Measurements from ENCODE around the gene ORAI2. TPM values are rescaled to one million over a fixed set of nuclear protein-coding genes. Genes with fewer than 3 reads are reported as not detected.
"Not testable (repeated sequence)": the region's sequence is repeated elsewhere in the genome, so short reads cannot be mapped to it uniquely, and the experiment has no call there.

ORAI2 gene
- total and polyA plus RNA-seq, 7 experiments from 2014 or later = 19.9 to 72.6 (median 28.5) TPM

GRCh38 chr7:102451371-102452054 lies 18.1 kb downstream of the ORAI2 start:
- H3K27me3 Mint-ChIP-seq = no peaks in the 10 kb centered on the region
- POLR2A ChIA-PET = interaction anchor here (0.8 to 2.0 kb wide), 3 partner anchors 17 to 54 kb away, joined by 3 to 10 read pairs (median 6); no protein-coding TSS in a partner anchor

GRCh38 chr7:102452451-102452850 lies 19.1 kb downstream of the ORAI2 start:
- H3K4me3 ChIP-seq (ENCODE audit: low read length) = no peak overlapping the region
- peaks cover 0 to 34% (median 0%) of the 10 kb centered on the region in 3 experiments for H3K36me3 ChIP-seq (ENCODE audit: control insufficient read depth in 2 of 3, insufficient read depth in 3 of 3, low read length in 3 of 3)
- Mint-ChIP-seq H3K27ac (no peak overlapping the region), H3K9me3 (no peaks in the 10 kb centered on the region), H3K4me3 (no peak overlapping the region), H3K4me1 (peaks cover 0 to 5% (median 0%) of the 10 kb centered on the region in 7 donors), H3K27me3 (no peaks in the 10 kb centered on the region), H3K36me3 (no peaks in the 10 kb centered on the region)
- H3K27ac ChIP-seq (ENCODE audit: low read depth, low read length) = no peak overlapping the region
- DNase-seq = no peak
- intact Hi-C loops (cut with micrococcal nuclease) = no loop called here
- no peak for ATAC-seq
- ChIA-PET CTCF (interaction anchor here (0.6 to 5.3 kb wide), 5 partner anchors 37 to 71 kb away, joined by 3 to 26 read pairs (median 3); no protein-coding TSS in a partner anchor), POLR2A (interaction anchor here (0.8 kb wide), 1 partner anchor 18 kb away, joined by 3 read pairs; no protein-coding TSS in a partner anchor)
- no peaks in the 10 kb centered on the region for H3K4me1 ChIP-seq (ENCODE audit: control insufficient read depth in 2 of 2, insufficient read depth in 2 of 2, low read length in 2 of 2)
- no peaks in the 10 kb centered on the region for H3K9me3 ChIP-seq (ENCODE audit: control insufficient read depth in 2 of 3, low read length in 3 of 3)
- no peaks in the 10 kb centered on the region for H3K27me3 ChIP-seq (ENCODE audit: control insufficient read depth in 2 of 2, insufficient read depth in 2 of 2, low read length in 2 of 2)

More at GRCh38 chr7:102451371-102452054, 18.1 kb downstream of the ORAI2 start:
- Histone ChIP-seq H3K36me3 (ENCODE audit: control insufficient read depth in 2 of 3, insufficient read depth in 3 of 3, low read length in 3 of 3) (peaks cover 0 to 34% (median 0%) of the 10 kb centered on the region in 3 experiments), H3K27me3 (ENCODE audit: control insufficient read depth in 2 of 2, insufficient read depth in 2 of 2, low read length in 2 of 2) (no peaks in the 10 kb centered on the region), H3K27ac (ENCODE audit: low read depth, low read length) (no peak overlapping the region), H3K4me1 (ENCODE audit: control insufficient read depth in 2 of 2, insufficient read depth in 2 of 2, low read length in 2 of 2) (no peaks in the 10 kb centered on the region), H3K9me3 (ENCODE audit: control insufficient read depth in 2 of 3, low read length in 3 of 3) (no peaks in the 10 kb centered on the region), H3K4me3 (ENCODE audit: low read length) (no peak overlapping the region)
- no peaks in the 10 kb centered on the region for H3K36me3 Mint-ChIP-seq
- no peak for DNase-seq
- H3K4me3 Mint-ChIP-seq = no peak overlapping the region
- intact Hi-C loops (cut with micrococcal nuclease) = no loop called here
- CTCF ChIA-PET = interaction anchor here (0.6 to 5.3 kb wide), 4 partner anchors 36 to 42 kb away, joined by 3 to 32 read pairs (median 16); no protein-coding TSS in a partner anchor
- no peaks in the 10 kb centered on the region for H3K9me3 Mint-ChIP-seq
- H3K4me1 Mint-ChIP-seq = peaks cover 0 to 5% (median 0%) of the 10 kb centered on the region in 7 donors
- H3K27ac Mint-ChIP-seq = no peak overlapping the region
- ATAC-seq = no peak

GRCh38 chr7:102453319-102453718 lies 19.9 kb downstream of the ORAI2 start:
- POLR2A ChIA-PET = no interaction called here

GRCh38 chr7:102454468-102454867 lies 21.1 kb downstream of the ORAI2 start:
- CTCF ChIA-PET = no interaction called here
- Mint-ChIP-seq H3K27ac (no peak overlapping the region), H3K4me3 (no peak overlapping the region), H3K9me3 (no peaks in the 10 kb centered on the region), H3K36me3 (peaks cover 0 to 2% (median 0%) of the 10 kb centered on the region in 5 donors), H3K4me1 (peaks cover 0 to 5% (median 0%) of the 10 kb centered on the region in 7 donors), H3K27me3 (no peaks in the 10 kb centered on the region)
- Histone ChIP-seq H3K4me3 (ENCODE audit: low read length) (no peak overlapping the region), H3K27me3 (ENCODE audit: control insufficient read depth in 2 of 2, insufficient read depth in 2 of 2, low read length in 2 of 2) (no peaks in the 10 kb centered on the region), H3K9me3 (ENCODE audit: control insufficient read depth in 2 of 3, low read length in 3 of 3) (no peaks in the 10 kb centered on the region), H3K36me3 (ENCODE audit: control insufficient read depth in 2 of 3, insufficient read depth in 3 of 3, low read length in 3 of 3) (peaks cover 0 to 42% (median 0%) of the 10 kb centered on the region in 3 experiments), H3K4me1 (ENCODE audit: control insufficient read depth in 2 of 2, insufficient read depth in 2 of 2, low read length in 2 of 2) (no peaks in the 10 kb centered on the region), H3K27ac (ENCODE audit: low read depth, low read length) (no peak overlapping the region)
- DNase-seq (no peak), ATAC-seq (no peak)
- intact Hi-C loops (cut with micrococcal nuclease) = no loop called here
- POLR2A ChIA-PET = interaction anchor here (0.6 to 0.8 kb wide), 3 partner anchors 11 to 37 kb away, joined by 3 read pairs; no protein-coding TSS in a partner anchor

More at GRCh38 chr7:102453319-102453718, 19.9 kb downstream of the ORAI2 start:
- intact Hi-C loops (cut with micrococcal nuclease) = no loop called here
- H3K4me3 Mint-ChIP-seq = no peak overlapping the region
- no peaks in the 10 kb centered on the region for H3K4me1 ChIP-seq (ENCODE audit: control insufficient read depth in 2 of 2, insufficient read depth in 2 of 2, low read length in 2 of 2)
- CTCF ChIA-PET = interaction anchor here (5.3 kb wide), 1 partner anchor 43 kb away, joined by 26 read pairs; no protein-coding TSS in a partner anchor
- no peaks in the 10 kb centered on the region for H3K27me3 Mint-ChIP-seq
- peaks cover 0 to 5% (median 0%) of the 10 kb centered on the region in 7 donors for H3K4me1 Mint-ChIP-seq
- H3K36me3 ChIP-seq (ENCODE audit: control insufficient read depth in 2 of 3, insufficient read depth in 3 of 3, low read length in 3 of 3) = peaks cover 0 to 34% (median 0%) of the 10 kb centered on the region in 3 experiments
- no peaks in the 10 kb centered on the region for H3K9me3 Mint-ChIP-seq
- H3K36me3 Mint-ChIP-seq = peaks cover 0 to 2% (median 0%) of the 10 kb centered on the region in 5 donors
- H3K27ac ChIP-seq (ENCODE audit: low read depth, low read length) = no peak overlapping the region
- no peaks in the 10 kb centered on the region for H3K9me3 ChIP-seq (ENCODE audit: control insufficient read depth in 2 of 3, low read length in 3 of 3)
- no peak overlapping the region for H3K4me3 ChIP-seq (ENCODE audit: low read length)
- ATAC-seq (no peak), DNase-seq (no peak)
- H3K27me3 ChIP-seq (ENCODE audit: control insufficient read depth in 2 of 2, insufficient read depth in 2 of 2, low read length in 2 of 2) = no peaks in the 10 kb centered on the region
- peak overlapping the region in 1 of 9 donors; percentile 33 for H3K27ac Mint-ChIP-seq

- H3K27ac Mint-ChIP-seq; H3K4me1 Mint-ChIP-seq; H3K36me3 Mint-ChIP-seq; H3K27ac ChIP-seq (ENCODE audit: low read depth, low read length); H3K4me3 ChIP-seq (ENCODE audit: low read length); H3K9me3 Mint-ChIP-seq; intact Hi-C loops (cut with micrococcal nuclease); H3K4me3 Mint-ChIP-seq; H3K27me3 Mint-ChIP-seq; H3K9me3 ChIP-seq (ENCODE audit: control insufficient read depth in 2 of 3, low read length in 3 of 3); DNase-seq; ATAC-seq; H3K4me1 ChIP-seq (ENCODE audit: control insufficient read depth in 2 of 2, insufficient read depth in 2 of 2, low read length in 2 of 2); H3K27me3 ChIP-seq (ENCODE audit: control insufficient read depth in 2 of 2, insufficient read depth in 2 of 2, low read length in 2 of 2): not testable (repeated sequence)
- H3K36me3 ChIP-seq (ENCODE audit: control insufficient read depth in 2 of 3, insufficient read depth in 3 of 3, low read length in 3 of 3) = peaks cover 0 to 44% (median 0%) of the 10 kb centered on the region in 3 experiments
- ChIA-PET POLR2A (interaction anchor here (0.6 to 1.4 kb wide), 4 partner anchors 9 to 68 kb away, joined by 3 to 5 read pairs (median 3); partner anchors contain the start of gene ALKBH4), CTCF (interaction anchor here (0.6 kb wide), 1 partner anchor 11 kb away, joined by 4 read pairs; no protein-coding TSS in a partner anchor)
Measured at GRCh38 chr7:102454932-102455331, 21.6 kb downstream of the ORAI2 start.

- no peaks in the 10 kb centered on the region for H3K9me3 ChIP-seq (ENCODE audit: control insufficient read depth in 2 of 3, low read length in 3 of 3)
- H3K36me3 Mint-ChIP-seq = peaks cover 0 to 2% (median 0%) of the 10 kb centered on the region in 5 donors
- H3K4me3 Mint-ChIP-seq = no peak overlapping the region
- ChIA-PET POLR2A (interaction anchor here (0.7 to 1.8 kb wide), 3 partner anchors 9 to 69 kb away, joined by 3 to 6 read pairs (median 5); partner anchors contain the start of gene ALKBH4), CTCF (no interaction called here)
- ATAC-seq (no peak), DNase-seq (no peak)
- H3K27me3 Mint-ChIP-seq = no peaks in the 10 kb centered on the region
- H3K27ac Mint-ChIP-seq = no peak overlapping the region
- H3K4me1 ChIP-seq (ENCODE audit: control insufficient read depth in 2 of 2, insufficient read depth in 2 of 2, low read length in 2 of 2) = no peaks in the 10 kb centered on the region
- no peaks in the 10 kb centered on the region for H3K9me3 Mint-ChIP-seq
- H3K36me3 ChIP-seq (ENCODE audit: control insufficient read depth in 2 of 3, insufficient read depth in 3 of 3, low read length in 3 of 3) = peaks cover 0 to 44% (median 0%) of the 10 kb centered on the region in 3 experiments
- no peak overlapping the region for H3K27ac ChIP-seq (ENCODE audit: low read depth, low read length)
- H3K4me3 ChIP-seq (ENCODE audit: low read length) = no peak overlapping the region
- no peaks in the 10 kb centered on the region for H3K27me3 ChIP-seq (ENCODE audit: control insufficient read depth in 2 of 2, insufficient read depth in 2 of 2, low read length in 2 of 2)
- H3K4me1 Mint-ChIP-seq = peaks cover 0 to 2% (median 1%) of the 10 kb centered on the region in 7 donors
- intact Hi-C loops (cut with micrococcal nuclease) = no loop called here
Measured at GRCh38 chr7:102455596-102455995, 22.2 kb downstream of the ORAI2 start.
